Peyer's patch (tissue), 4 donors: ENCODE results near the gene AFG3L2.
"Not testable (repeated sequence)": the region's sequence is repeated elsewhere in the genome, so short reads cannot be mapped to it uniquely, and the experiment has no call there.

ENCODE experiments used
- CTCF ChIP-seq, 6 experiments: fragments of 450-650 bp in 4 of 6; fragments of 200-600 bp in 2 of 6; sonication (generic) in 1 of 6; IDR thresholded peaks; one replicate each; pipeline ENCODE4 v1.5.1; 2017 to 2019; ENCODE audit warnings: antibody characterized with exemption in 6 of 6, mild to moderate bottlenecking in 3 of 6, moderate library complexity in 1 of 6
- POLR2A ChIP-seq, 2 donors: fragments of 450-650 bp; IDR thresholded peaks; one replicate each; pipeline ENCODE4 v1.5.1; 2017; ENCODE audit warnings: antibody characterized with exemption in 2 of 2, mild to moderate bottlenecking in 2 of 2, moderate library complexity in 2 of 2

GRCh38 chr18:12410747-12411146 lies 33.7 kb upstream of the AFG3L2 start:
- not testable (repeated sequence) for TF ChIP-seq CTCF, POLR2A (IDR thresholded peaks at IDR 0.05)
